GM12874 (cell line): ENCODE data around the gene PRLH.

Source experiments
- CTCF ChIP-seq: IDR thresholded peaks from 2 replicates; pipeline ENCODE4 v1.5.1; 2011; ENCODE audit warnings: low read depth, mild to moderate bottlenecking, control low read depth, low read length, moderate library complexity; ENCODE audit not compliant: insufficient read depth

The PRLH gene

GRCh38 chr2:237603049-237603717 lies 36.8 kb downstream of the PRLH start:
- no peak for TF ChIP-seq CTCF

- no peak for TF ChIP-seq CTCF
These were observed 37.5 kb downstream of the PRLH start for GRCh38 chr2:237603718-237604362.

- no peak for TF ChIP-seq CTCF
These were observed 38.0 kb downstream of the PRLH start for GRCh38 chr2:237604391-237604790.

DNA sequence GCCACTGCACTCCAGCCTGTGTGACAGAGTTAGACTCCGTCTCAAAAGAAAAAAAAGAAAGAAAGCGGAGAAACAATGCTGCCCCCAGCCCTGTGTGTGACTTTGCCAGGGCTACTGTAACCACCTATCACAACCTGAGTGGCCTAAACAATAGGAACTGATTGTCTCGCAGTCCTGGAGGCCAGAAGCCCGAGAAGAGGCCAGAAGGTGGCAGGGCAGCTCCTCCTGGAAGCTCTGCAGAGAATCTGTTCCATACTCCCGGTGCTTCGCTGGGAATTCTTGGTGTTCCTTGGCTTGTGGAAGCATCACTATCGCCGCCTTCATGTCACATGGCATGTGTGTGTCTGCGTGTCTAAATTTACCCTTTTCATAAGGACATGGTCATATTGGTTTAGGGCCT lies 38.6 kb downstream of the PRLH start:
- TF ChIP-seq CTCF, result 0 out of 2 replicates have a peak, but pooled peaks have one; percentile 5

DNA sequence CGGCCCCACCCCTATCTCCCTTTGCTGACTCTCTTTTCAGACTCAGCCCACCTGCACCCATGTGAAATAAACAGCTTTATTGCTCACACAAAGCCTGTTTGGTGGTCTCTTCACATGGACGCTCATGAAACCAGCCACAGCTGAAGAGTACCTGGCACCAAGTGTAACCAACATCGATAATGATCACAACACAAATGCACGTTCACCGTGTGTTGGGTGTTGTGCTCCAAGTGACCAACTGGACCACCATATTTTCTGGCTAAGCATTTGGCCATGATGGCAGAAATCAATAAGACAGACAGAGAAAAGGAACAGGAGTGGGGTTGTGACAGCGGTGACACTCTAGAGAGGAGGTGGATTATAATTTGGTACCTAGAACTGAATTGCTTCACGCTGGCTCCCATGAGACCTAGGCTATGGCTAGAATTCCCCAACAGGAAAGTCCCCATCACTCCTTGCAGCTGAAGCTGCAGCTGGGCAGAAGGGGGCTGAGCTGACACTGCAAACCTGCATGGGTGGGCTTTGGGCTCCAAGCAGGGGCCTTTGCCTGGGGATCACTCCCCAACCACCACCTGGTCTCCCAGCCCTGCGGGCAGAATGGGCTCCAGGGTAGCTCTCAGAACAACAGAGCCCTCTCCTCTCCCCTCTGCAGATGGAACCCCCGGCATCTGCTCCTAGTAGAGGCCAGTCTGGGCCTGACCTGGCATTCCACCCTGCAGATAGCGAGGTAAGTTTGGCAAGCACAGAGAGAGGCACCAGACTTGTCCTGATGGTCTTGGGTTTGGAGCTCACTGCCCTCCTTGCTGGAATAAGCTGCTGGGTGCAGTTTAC lies 46.4 kb downstream of the PRLH start:
- no peak for TF ChIP-seq CTCF

DNA sequence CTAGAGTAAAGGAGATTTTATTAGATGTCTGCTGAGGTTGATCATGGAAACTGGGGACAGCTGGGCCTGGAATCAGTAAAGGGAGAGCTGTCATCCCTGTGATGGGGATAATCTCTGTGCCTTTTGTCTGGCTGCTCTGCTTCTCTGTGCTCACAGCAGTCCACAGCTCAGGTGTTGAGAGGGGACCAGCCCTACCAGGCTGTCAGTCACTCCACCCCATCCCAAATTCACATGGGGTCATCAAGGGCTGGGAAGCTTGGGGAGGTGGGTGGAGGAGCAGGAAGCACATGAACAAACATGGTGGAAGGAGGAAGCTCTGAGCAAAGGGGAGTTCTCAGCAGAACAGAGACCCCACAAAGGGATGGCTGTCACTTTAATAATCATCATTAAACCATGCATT lies 47.3 kb downstream of the PRLH start:
- no peak for TF ChIP-seq CTCF

DNA sequence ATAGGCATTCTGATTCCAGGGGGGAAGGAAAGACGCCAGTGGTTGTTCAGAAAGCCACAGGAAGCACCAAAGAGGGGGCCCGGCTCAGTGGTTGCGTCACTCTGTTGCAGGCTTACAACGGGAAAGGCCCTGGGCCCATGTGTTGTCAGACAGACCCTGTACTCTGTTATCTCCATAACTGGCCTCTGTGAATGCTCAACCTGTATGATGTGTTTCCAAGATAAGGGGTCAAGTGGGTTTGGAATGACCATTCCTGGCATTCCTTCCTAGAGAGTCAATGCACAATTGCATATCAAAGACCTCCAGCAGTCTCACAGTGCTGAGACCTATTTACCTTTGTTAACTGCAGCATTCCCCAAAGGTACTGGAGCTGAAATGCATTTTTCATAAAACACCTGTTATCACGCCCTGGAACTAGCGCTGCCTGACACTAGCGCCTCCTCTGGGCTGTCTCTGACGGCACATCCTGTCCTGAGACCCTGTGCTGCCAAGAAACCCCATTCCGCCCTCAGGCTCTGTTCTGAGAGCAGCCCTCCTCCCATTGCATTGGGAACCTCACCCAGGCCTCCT lies 47.9 kb downstream of the PRLH start:
- TF ChIP-seq CTCF, result 0 out of 2 replicates have a peak, but pooled peaks have one; percentile 13
